Spleen (tissue), 7 donors: ENCODE data around the gene ISCA2.

Experiments
- CTCF ChIP-seq, 11 experiments: fragments of 200-600 bp in 7 of 11; fragments of 450-650 bp in 4 of 11; sonication (generic) in 4 of 11; IDR thresholded peaks in 8 of 11; conservative IDR thresholded peaks in 3 of 11; 1 replicate in 7 of 11; 2 replicates in 4 of 11; pipeline versions ENCODE4 v1.4.0 to v1.8.0; 2016 to 2021; ENCODE audit warnings: antibody characterized with exemption in 11 of 11, inconsistent platforms in 4 of 11, mild to moderate bottlenecking in 1 of 11
- POLR2A ChIP-seq, 3 donors: fragments of 450-650 bp; IDR thresholded peaks; one replicate each; pipeline ENCODE4 v1.5.1; 2017; ENCODE audit warnings: antibody characterized with exemption in 3 of 3, mild to moderate bottlenecking in 1 of 3
- donor health status: DM: no; HTN: no; CAD: no; lungs with moderate emphysema.
- donor health status: DM: no; HTN: no; CAD: no.
- donor health status: DM: no; HTN: no; CAD: no.

- no peak for TF ChIP-seq CTCF (IDR thresholded peaks at IDR 0.05 in 8 of 11, conservative IDR thresholded peaks at IDR 0.05 in 3 of 11)
- no peak for TF ChIP-seq POLR2A (IDR thresholded peaks at IDR 0.05)
Measured at GRCh38 chr14:74495356-74495755, 1.8 kb downstream of the ISCA2 start.
